IPS-18a (cell line): ENCODE results near the gene TMEM239.
"Not testable (repeated sequence)": the region's sequence is repeated elsewhere in the genome, so short reads cannot be mapped to it uniquely, and the experiment has no call there.

Experiments
- H3K27ac ChIP-seq: one replicate; pipeline ENCODE4 v1.5.1; 2013; ENCODE audit warnings: low read length
- H3K27me3 ChIP-seq: one replicate; pipeline ENCODE4 v1.6.1; 2013; ENCODE audit warnings: mild to moderate bottlenecking, low read length; ENCODE audit not compliant: control insufficient read depth, insufficient read depth
- H3K36me3 ChIP-seq: one replicate; pipeline ENCODE4 v1.6.1; 2013; ENCODE audit warnings: low read depth, low read length; ENCODE audit not compliant: control insufficient read depth
- H3K4me1 ChIP-seq: one replicate; pipeline ENCODE4 v1.6.1; 2013; ENCODE audit warnings: low read depth, low read length; ENCODE audit not compliant: control insufficient read depth
- H3K4me3 ChIP-seq: one replicate; pipeline ENCODE4 v1.5.1; 2013; ENCODE audit warnings: low read length
- H3K9ac ChIP-seq: one replicate; pipeline ENCODE4 v1.6.1; 2013; ENCODE audit warnings: mild to moderate bottlenecking, low read length, moderate library complexity
- H3K9me3 ChIP-seq: one replicate; pipeline ENCODE4 v1.6.1; 2013; ENCODE audit warnings: low read depth, low read length; ENCODE audit not compliant: control insufficient read depth

TMEM239 gene

DNA sequence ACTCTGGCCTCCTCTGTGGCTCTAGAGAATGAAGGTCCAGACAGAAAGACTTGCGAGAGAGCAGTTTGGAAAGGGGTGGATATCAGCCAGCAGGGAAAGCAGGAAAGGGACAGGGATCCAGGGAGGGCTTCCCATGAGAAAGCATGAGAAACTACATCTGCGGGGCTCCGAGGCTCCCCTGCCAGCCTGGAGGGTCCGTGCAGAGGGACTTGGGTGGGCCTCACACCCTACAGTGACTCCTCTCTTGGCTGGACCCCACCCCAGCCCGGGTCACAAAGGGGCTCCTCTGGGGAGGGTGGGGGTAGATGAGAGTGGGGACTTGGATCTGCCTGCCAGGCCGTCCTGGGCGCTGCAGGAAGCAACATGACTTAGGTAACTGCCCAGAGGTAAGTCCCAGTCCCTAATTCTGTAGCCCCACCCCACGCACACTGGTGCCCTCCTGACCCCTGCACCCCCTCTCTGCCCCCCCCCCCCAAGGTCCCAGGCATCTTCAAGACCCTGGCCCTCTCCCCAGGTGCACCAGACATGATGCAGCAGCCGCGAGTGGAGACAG, at the start of gene TMEM239:
Gene TMEM239 (plus strand): TSS at position 335 of the 553 bp plus-strand sequence. CDS start 191 bp downstream, at position 526.
- H3K36me3 ChIP-seq: no peaks in the 10 kb centered on the region
- no peak within 1 kb of the TSS for H3K4me3 ChIP-seq
- H3K4me1 ChIP-seq: peaks cover 8% of the 10 kb centered on the region
- H3K27ac ChIP-seq: no peak within 1 kb of the TSS
- H3K9me3 ChIP-seq: no peaks in the 10 kb centered on the region
- peaks cover 22% of the 10 kb centered on the region for H3K27me3 ChIP-seq
- H3K9ac ChIP-seq: no peak within 1 kb of the TSS

DNA sequence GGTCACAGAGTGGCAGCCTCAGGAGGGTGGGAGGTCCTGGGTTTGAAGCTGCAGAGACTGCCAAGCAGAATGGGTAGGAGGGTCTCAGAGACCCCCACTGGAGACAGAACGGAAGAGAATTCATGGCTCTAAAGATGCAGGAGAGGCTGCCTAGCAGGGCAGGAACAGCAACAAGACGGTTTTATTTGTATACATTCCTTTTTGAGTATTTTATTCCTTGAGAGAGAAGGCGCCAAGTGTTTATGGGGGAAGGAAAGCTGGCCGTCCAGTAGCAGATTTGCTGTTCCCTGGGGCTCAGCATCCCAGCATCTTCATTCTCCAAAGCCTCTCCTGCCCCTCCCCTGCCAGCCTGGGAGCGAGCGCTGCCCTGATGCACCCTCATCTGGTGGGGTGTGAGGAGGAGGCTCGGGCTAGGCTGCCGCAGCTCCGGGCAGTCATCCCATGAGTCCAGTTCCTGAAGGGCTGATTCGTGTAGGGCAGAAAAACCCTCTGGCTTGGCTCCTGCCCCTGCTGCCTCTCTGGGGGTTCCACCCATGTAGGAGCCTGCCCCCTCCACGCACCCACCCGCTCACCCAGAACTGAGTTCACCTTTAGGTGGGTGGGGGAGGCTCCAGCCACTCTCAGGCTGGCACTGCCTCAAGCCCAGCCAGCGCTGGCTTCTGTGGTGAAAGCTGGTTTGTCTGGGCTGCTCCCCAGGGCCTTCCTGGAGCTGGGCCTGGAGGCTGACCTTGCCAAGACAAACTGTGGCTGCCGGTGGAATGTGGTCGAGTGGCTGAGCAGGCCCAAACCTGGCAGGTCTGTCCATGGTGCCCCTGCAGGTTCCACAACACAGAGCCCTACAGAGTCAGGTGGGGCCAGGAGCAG, 48.2 kb upstream of the TMEM239 start:
- no peak overlapping the region for H3K9ac ChIP-seq
- no peaks in the 10 kb centered on the region for H3K36me3 ChIP-seq
- no peak overlapping the region for H3K4me3 ChIP-seq
- H3K27ac ChIP-seq: no peak overlapping the region
- H3K9me3 ChIP-seq: no peaks in the 10 kb centered on the region
- no peaks in the 10 kb centered on the region for H3K27me3 ChIP-seq
- no peaks in the 10 kb centered on the region for H3K4me1 ChIP-seq

DNA sequence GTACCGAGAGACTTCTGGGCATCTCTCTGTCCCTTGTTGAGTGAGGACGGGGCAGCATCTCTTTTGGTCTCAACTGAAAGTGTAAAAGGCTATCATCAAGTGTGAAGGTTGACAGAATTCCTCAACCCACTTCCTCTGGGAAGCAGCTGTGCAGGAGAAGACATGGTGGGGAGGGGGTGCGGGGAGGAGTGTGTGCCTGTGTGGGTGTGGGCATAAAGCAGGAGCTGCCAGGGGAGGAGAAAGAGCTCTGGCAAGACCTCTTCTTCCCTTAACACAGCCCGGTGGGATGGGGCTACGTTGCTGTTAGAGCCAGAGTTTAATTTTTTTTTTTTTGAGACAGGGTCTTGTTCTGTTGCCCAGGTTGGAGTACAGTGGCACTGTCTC, 47.5 kb upstream of the TMEM239 start:
- no peaks in the 10 kb centered on the region for H3K9me3 ChIP-seq
- no peaks in the 10 kb centered on the region for H3K4me1 ChIP-seq
- H3K9ac ChIP-seq: no peak overlapping the region
- no peak overlapping the region for H3K4me3 ChIP-seq
- H3K27me3 ChIP-seq: no peaks in the 10 kb centered on the region
- H3K27ac ChIP-seq: no peak overlapping the region
- H3K36me3 ChIP-seq: no peaks in the 10 kb centered on the region

DNA sequence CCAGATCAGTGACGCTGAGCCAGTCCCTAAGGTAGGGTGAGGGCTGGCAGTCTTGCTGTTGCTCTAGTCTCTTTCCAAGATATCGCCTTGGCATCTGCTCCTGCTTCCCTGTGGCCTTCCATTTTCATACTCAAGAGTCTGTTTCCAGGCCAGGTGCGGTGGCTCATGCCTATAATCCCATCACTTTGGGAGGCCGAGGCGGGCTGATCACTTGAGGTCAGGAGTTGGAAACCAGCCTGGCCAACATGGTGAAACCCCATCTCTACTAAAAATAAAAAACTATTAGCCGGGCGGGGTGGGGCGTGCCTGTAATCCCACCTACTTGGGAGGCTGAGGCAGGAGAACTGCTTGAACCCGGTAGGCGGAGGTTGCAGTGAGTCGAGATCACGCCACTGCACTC, 46.1 kb upstream of the TMEM239 start:
- H3K9me3 ChIP-seq, H3K9ac ChIP-seq, H3K27me3 ChIP-seq, H3K4me3 ChIP-seq, H3K4me1 ChIP-seq, H3K27ac ChIP-seq, H3K36me3 ChIP-seq: not testable (repeated sequence)

DNA sequence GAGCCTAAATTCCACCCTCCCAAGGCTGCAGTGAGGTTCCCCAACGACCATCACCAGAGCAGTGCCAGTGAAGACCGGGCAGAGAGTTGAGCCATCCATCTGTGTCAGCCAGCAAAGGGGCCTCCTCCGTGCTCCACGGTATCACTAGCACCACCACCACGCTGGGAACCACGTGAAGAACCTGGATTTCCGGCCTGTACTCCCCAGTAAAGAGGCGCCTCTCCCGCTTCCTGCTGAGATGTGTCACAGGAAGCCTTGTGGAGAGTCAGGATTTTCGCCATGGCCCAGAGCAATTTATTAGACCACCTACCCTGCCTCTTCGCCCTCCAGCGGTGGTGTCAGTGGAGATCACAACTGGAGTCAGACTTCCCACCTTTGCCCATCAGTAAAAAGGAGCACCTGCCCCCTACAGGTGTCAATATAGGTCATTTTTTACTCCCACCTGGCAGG, 44.5 kb upstream of the TMEM239 start:
- no peaks in the 10 kb centered on the region for H3K9me3 ChIP-seq

DNA sequence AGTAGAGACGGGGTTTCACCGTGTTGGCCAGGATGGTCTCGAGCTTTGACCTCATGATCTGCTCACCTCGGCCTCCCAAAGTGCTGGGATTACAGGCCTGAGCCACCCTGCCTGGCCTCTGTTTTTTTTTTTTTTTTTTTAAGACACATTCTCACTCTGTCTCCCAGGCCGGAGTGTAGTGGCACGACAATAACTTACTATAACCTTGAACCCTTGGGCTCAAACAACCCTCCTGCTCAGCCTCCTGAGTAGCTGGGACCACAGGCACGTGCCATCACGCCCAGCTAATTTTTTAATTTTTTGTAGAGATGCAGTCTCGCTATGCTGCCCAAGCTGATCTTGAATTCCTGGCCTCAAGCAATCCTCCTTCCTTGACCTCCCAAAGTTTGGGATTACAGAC, 42.4 kb upstream of the TMEM239 start:
- Histone ChIP-seq H3K27me3 (no peaks in the 10 kb centered on the region), H3K36me3 (no peaks in the 10 kb centered on the region), H3K9me3 (no peaks in the 10 kb centered on the region), H3K27ac (no peak overlapping the region), H3K4me1 (no peaks in the 10 kb centered on the region), H3K4me3 (no peak overlapping the region), H3K9ac (no peak overlapping the region)

More for the DNA sequence above, 44.5 kb upstream of the TMEM239 start:
- H3K27me3 ChIP-seq: no peaks in the 10 kb centered on the region
- H3K9ac ChIP-seq: no peak overlapping the region
- H3K4me3 ChIP-seq: no peak overlapping the region
- H3K27ac ChIP-seq: no peak overlapping the region
- H3K4me1 ChIP-seq: no peaks in the 10 kb centered on the region
- H3K36me3 ChIP-seq: no peaks in the 10 kb centered on the region

DNA sequence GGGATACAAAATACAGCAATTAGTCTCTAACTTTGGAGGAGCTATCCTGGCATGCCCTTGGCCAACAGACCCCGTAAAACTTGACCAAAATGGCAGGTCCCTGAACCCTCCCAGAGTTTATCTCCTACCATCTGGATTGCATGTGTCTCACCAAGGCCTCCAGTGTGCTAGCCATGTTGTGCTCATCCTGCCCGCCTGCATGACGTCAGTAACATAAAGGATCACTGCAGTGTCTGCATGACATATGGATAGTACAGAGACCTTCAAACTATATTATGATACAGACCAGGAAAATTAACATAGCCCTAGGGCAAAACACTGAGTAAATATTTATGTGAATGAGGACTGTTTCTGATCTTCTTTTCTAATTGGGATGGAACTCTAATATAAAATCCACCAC, 41.0 kb upstream of the TMEM239 start:
- Histone ChIP-seq H3K4me3 (no peak overlapping the region), H3K9me3 (no peaks in the 10 kb centered on the region), H3K4me1 (no peaks in the 10 kb centered on the region), H3K27me3 (no peaks in the 10 kb centered on the region), H3K27ac (no peak overlapping the region), H3K9ac (no peak overlapping the region), H3K36me3 (no peaks in the 10 kb centered on the region)

DNA sequence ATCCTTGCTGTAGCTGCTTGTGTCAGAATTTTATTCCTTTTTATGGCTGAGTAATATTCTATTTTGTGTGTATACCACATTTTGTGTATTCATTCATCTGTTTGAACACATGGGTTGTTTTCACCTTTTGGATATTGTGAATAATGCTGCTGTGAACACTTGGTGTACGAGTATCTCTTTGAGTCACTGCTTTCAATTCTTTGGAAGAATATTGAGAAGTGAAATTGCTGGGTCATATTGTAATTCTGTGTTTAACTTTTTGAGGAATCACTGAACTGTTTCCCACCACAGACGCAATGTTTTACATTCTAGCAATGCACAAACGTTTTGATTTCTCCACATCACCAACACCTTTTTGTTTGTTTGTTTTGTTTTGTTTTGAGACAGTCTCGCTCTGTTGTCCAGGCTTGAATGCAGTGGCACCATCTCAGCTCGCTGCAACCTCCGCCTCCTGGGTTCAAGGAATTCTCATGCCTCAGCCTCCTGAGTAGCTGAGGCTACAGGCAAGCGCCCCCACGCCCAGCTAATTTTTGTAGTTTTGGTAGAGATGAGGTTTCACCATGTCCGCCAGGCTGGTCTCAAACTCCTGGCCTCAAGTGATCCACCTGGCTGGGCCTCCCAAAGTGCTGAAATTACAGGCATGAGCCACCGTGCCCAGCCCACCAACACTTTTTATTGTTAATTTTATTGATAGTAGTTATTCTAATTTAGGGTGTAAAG, 37.4 kb upstream of the TMEM239 start:
- Histone ChIP-seq H3K9me3 (no peaks in the 10 kb centered on the region), H3K36me3 (no peaks in the 10 kb centered on the region), H3K4me3 (no peak overlapping the region), H3K9ac (no peak overlapping the region), H3K4me1 (no peaks in the 10 kb centered on the region), H3K27me3 (no peaks in the 10 kb centered on the region), H3K27ac (no peak overlapping the region)

DNA sequence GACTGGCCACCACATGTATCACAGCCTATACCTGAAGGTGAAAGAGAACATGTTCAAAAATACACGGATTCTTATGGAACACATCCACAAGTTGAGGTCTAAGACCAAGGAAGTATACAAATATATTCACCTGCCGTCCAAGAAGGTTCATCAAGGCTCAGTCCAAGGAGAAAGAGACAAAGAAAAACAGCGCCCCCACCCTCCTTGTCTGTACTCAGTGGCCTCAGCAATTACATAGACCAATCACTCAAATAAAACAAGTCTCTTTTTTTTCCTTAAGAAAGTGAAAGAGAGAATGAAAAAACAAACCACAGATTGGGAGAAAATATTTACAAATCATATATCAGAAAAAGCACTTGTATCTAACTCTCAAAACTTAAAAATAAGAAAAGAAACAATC, 35.2 kb upstream of the TMEM239 start:
- Histone ChIP-seq H3K36me3 (no peaks in the 10 kb centered on the region), H3K4me3 (no peak overlapping the region), H3K27ac (no peak overlapping the region), H3K4me1 (no peaks in the 10 kb centered on the region), H3K9ac (no peak overlapping the region), H3K9me3 (no peaks in the 10 kb centered on the region), H3K27me3 (no peaks in the 10 kb centered on the region)

DNA sequence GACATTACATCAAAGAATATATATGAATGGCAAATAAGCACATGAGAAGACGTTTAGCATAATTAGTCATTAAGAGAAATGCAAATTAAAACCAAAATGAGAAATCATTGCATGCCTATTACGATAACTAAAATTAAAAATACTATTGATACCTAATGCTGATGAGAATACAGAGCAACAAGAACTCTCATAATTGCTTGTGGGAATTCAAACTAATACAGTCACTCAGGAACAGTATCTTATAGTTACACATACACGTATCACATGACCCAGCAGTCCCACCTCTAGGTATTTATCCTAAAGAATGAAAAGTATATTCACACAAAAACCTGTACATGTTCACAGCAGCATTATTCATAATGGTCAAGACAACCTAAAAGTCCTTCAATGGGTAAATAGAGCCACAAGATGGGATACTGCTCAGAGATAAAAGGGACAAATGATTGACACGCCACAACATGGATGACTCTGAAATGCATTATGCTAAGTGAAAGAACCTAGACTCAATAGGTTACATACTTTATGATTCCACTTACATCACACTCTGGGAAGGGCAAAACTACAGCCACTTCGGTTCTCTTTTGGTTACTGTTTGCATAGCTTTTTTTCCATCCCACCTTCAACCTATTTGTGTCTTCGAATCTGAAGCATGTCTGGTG, 32.1 kb upstream of the TMEM239 start:
- Histone ChIP-seq H3K9ac (no peak overlapping the region), H3K27me3 (no peaks in the 10 kb centered on the region), H3K4me1 (no peaks in the 10 kb centered on the region), H3K36me3 (no peaks in the 10 kb centered on the region), H3K4me3 (no peak overlapping the region), H3K9me3 (no peaks in the 10 kb centered on the region), H3K27ac (no peak overlapping the region)

DNA sequence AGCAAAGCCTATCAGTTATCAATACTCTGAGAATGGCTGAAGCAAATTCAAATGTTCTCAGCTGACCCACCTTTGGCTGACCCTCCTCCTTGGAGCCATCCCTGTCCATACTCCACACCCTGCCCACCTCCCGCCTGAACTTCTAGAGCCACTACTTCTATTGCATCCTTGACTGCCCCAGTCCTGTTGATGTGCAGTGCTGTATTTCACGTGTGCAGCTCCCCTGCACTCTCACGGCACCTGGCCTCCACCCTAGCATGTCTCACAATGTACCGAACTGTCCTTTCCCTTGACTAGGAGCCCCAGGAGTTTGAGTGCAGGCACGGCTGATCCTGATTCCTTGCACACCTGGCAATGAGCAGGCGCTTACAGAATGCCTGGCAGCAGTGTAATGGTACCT, 22.7 kb upstream of the TMEM239 start:
- no peaks in the 10 kb centered on the region for H3K27me3 ChIP-seq
- H3K27ac ChIP-seq: no peak overlapping the region
- H3K9me3 ChIP-seq: no peaks in the 10 kb centered on the region
- no peak overlapping the region for H3K9ac ChIP-seq
- peaks cover 48% of the 10 kb centered on the region for H3K36me3 ChIP-seq
- no peak overlapping the region for H3K4me3 ChIP-seq
- H3K4me1 ChIP-seq: no peaks in the 10 kb centered on the region
